GM12878 (cell line): ENCODE data around the gene PTK6.

ENCODE experiments used
- HDAC2 ChIP-seq: fragments of 200-600 bp; sonication (generic); IDR thresholded peaks from 2 replicates; pipeline ENCODE4 v1.6.1; 2017
- HDGF ChIP-seq: fragments of 450-650 bp; IDR thresholded peaks from 2 replicates; pipeline ENCODE4 v1.6.1; 2016; ENCODE audit warnings: antibody characterized with exemption
- JUNB ChIP-seq: IDR thresholded peaks from 2 replicates; pipeline ENCODE4 v1.6.1; 2016; ENCODE audit warnings: antibody characterized with exemption, mild to moderate bottlenecking
- KDM1A ChIP-seq: fragments of 200-600 bp; sonication (generic); IDR thresholded peaks from 2 replicates; pipeline ENCODE4 v1.6.1; 2016; ENCODE audit warnings: borderline replicate concordance
- NFYB ChIP-seq: IDR thresholded peaks from 2 replicates; pipeline ENCODE4 v1.6.1; 2011; ENCODE audit warnings: low read depth, mild to moderate bottlenecking, low read length, improper control_type of control experiment, moderate library complexity; ENCODE audit not compliant: insufficient read depth
- TCF3 ChIP-seq: IDR thresholded peaks from 2 replicates; pipeline ENCODE4 v1.6.1; 2012; ENCODE audit warnings: low read depth, mild to moderate bottlenecking, low read length, borderline replicate concordance; ENCODE audit not compliant: insufficient read depth
- ZNF274 ChIP-seq: IDR thresholded peaks from one replicate; pipeline ENCODE4 v1.8.0; 2011; ENCODE audit not compliant: insufficient read length, insufficient read depth
- TF ChIP-seq, protein P1 (sequence below): IDR thresholded peaks from 2 replicates; pipeline ENCODE4 v1.6.1; 2012; ENCODE audit warnings: low read length, inconsistent platforms
- TF ChIP-seq, protein P2 (sequence below), 3 experiments: IDR thresholded peaks in 2 of 3; conservative IDR thresholded peaks in 1 of 3; 2 replicates each; pipeline ENCODE4 v1.5.1; 2011; ENCODE audit warnings: low read depth in 3 of 3, low read length in 3 of 3, mild to moderate bottlenecking in 3 of 3, control low read depth in 2 of 3, moderate library complexity in 2 of 3, inconsistent platforms in 1 of 3, mixed read lengths in 1 of 3; ENCODE audit not compliant: control insufficient read depth in 2 of 3, insufficient read depth in 1 of 3; ENCODE audit errors: extremely low read depth in 1 of 3
- TF ChIP-seq, protein P3 (sequence below): IDR thresholded peaks from 2 replicates; pipeline ENCODE4 v1.6.1; 2011; ENCODE audit warnings: low read depth, mild to moderate bottlenecking, low read length, moderate library complexity, borderline replicate concordance; ENCODE audit errors: extremely low read depth
- TF ChIP-seq, protein P4 (sequence below): fragments of 450-650 bp; IDR thresholded peaks from 2 replicates; pipeline ENCODE4 v1.6.1; 2018; ENCODE audit warnings: mild to moderate bottlenecking, low read depth, moderate library complexity; ENCODE audit not compliant: partially characterized antibody
- TF ChIP-seq, protein P5 (sequence below): fragments of 450-650 bp; formaldehyde crosslinking; IDR thresholded peaks from 2 replicates; pipeline ENCODE4 v1.5.0; 2022; ENCODE audit warnings: mild to moderate bottlenecking, missing genetic modification characterization

DNA sequence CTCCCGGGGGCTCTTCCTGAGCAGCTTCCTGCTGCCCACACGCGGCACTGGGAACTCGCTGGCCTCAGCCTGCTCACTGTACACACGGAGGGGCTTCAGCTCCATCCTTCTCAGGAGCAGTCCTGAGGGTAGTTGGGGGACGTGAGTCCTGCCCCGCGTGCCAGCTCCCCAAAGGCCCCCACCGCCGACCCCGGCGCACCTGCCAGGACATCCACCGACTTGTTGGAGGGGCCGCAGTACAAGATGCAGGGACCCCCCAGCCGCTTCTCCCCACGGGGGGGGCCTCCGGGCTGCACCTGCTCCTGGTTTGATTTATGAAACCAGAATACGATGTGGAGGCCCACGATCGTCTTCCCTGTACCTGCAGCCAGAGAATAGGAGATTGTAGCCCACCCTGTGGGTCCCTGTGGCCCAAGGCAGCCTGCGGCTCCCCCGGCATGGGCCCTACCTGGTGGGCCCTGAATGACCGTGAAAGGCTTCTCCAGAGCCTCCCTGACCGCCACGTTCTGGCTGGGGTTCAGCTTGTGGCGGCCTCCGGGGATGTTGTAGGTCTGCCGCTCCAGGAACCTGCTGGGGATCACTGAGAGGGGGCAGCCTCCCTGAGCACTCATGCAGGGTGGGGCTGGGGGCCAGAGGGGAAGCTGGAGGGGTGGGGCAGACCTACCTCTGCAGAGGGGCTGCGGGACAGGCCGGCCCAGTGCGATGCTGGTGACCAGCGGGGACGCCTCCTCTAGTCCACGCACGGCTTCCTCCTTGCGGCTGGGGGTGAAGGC is 24.6 kb upstream of the PTK6 start:
- TF ChIP-seq HDGF, result no peak
- TF ChIP-seq, protein P1, sequence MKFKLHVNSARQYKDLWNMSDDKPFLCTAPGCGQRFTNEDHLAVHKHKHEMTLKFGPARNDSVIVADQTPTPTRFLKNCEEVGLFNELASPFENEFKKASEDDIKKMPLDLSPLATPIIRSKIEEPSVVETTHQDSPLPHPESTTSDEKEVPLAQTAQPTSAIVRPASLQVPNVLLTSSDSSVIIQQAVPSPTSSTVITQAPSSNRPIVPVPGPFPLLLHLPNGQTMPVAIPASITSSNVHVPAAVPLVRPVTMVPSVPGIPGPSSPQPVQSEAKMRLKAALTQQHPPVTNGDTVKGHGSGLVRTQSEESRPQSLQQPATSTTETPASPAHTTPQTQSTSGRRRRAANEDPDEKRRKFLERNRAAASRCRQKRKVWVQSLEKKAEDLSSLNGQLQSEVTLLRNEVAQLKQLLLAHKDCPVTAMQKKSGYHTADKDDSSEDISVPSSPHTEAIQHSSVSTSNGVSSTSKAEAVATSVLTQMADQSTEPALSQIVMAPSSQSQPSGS, result no peak
- TF ChIP-seq, protein P2, sequence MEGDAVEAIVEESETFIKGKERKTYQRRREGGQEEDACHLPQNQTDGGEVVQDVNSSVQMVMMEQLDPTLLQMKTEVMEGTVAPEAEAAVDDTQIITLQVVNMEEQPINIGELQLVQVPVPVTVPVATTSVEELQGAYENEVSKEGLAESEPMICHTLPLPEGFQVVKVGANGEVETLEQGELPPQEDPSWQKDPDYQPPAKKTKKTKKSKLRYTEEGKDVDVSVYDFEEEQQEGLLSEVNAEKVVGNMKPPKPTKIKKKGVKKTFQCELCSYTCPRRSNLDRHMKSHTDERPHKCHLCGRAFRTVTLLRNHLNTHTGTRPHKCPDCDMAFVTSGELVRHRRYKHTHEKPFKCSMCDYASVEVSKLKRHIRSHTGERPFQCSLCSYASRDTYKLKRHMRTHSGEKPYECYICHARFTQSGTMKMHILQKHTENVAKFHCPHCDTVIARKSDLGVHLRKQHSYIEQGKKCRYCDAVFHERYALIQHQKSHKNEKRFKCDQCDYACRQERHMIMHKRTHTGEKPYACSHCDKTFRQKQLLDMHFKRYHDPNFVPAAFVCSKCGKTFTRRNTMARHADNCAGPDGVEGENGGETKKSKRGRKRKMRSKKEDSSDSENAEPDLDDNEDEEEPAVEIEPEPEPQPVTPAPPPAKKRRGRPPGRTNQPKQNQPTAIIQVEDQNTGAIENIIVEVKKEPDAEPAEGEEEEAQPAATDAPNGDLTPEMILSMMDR (IDR thresholded peaks at IDR 0.05 in 2 of 3, conservative IDR thresholded peaks at IDR 0.05 in 1 of 3; ENCODE audit: control insufficient read depth in 2 of 3, extremely low read depth in 1 of 3, insufficient read depth in 1 of 3, low read depth in 3 of 3, low read length in 3 of 3), result no peak
- TF ChIP-seq KDM1A, result no peak
- no peak for TF ChIP-seq JUNB
- no peak for TF ChIP-seq HDAC2
- no peak for TF ChIP-seq ZNF274
- TF ChIP-seq, protein P3, sequence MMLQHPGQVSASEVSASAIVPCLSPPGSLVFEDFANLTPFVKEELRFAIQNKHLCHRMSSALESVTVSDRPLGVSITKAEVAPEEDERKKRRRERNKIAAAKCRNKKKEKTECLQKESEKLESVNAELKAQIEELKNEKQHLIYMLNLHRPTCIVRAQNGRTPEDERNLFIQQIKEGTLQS, result no peak
- TF ChIP-seq NFYB, result no peak
- TF ChIP-seq, protein P4, sequence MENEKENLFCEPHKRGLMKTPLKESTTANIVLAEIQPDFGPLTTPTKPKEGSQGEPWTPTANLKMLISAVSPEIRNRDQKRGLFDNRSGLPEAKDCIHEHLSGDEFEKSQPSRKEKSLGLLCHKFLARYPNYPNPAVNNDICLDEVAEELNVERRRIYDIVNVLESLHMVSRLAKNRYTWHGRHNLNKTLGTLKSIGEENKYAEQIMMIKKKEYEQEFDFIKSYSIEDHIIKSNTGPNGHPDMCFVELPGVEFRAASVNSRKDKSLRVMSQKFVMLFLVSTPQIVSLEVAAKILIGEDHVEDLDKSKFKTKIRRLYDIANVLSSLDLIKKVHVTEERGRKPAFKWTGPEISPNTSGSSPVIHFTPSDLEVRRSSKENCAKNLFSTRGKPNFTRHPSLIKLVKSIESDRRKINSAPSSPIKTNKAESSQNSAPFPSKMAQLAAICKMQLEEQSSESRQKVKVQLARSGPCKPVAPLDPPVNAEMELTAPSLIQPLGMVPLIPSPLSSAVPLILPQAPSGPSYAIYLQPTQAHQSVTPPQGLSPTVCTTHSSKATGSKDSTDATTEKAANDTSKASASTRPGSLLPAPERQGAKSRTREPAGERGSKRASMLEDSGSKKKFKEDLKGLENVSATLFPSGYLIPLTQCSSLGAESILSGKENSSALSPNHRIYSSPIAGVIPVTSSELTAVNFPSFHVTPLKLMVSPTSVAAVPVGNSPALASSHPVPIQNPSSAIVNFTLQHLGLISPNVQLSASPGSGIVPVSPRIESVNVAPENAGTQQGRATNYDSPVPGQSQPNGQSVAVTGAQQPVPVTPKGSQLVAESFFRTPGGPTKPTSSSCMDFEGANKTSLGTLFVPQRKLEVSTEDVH, result no peak
- TF ChIP-seq, protein P5, sequence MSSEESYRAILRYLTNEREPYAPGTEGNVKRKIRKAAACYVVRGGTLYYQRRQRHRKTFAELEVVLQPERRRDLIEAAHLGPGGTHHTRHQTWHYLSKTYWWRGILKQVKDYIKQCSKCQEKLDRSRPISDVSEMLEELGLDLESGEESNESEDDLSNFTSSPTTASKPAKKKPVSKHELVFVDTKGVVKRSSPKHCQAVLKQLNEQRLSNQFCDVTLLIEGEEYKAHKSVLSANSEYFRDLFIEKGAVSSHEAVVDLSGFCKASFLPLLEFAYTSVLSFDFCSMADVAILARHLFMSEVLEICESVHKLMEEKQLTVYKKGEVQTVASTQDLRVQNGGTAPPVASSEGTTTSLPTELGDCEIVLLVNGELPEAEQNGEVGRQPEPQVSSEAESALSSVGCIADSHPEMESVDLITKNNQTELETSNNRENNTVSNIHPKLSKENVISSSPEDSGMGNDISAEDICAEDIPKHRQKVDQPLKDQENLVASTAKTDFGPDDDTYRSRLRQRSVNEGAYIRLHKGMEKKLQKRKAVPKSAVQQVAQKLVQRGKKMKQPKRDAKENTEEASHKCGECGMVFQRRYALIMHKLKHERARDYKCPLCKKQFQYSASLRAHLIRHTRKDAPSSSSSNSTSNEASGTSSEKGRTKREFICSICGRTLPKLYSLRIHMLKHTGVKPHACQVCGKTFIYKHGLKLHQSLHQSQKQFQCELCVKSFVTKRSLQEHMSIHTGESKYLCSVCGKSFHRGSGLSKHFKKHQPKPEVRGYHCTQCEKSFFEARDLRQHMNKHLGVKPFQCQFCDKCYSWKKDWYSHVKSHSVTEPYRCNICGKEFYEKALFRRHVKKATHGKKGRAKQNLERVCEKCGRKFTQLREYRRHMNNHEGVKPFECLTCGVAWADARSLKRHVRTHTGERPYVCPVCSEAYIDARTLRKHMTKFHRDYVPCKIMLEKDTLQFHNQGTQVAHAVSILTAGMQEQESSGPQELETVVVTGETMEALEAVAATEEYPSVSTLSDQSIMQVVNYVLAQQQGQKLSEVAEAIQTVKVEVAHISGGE, result no peak
- no peak for TF ChIP-seq TCF3
